GM19452 (cell line): ENCODE data around the gene SMAD5.

Experiments
- ATAC-seq: cut with Tn5 transposase; IDR thresholded peaks from one replicate; pipeline ENCODE4 v1.9.1; 2021; ENCODE audit not compliant: unreplicated experiment

The SMAD5 gene

DNA sequence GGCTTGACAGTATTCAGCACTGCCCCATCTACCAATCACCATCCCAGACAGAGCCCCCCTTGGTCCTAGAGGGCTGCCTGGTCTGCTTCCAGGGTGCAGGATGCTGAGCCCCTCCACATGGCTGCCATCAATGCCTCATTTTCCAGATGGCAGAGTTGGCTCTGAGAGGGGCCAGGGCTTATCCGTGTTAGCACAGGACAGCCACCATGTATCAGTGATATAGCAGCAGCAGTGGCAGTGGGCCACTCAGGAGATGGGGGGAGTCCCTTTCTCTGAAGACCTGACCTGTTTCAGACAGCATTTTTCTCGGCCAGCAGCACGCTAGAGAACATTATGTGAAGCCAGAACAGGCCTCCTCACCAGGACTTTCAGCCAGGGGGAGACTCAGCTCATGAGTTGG, 61.9 kb downstream of the SMAD5 start:
- ATAC-seq: no peak

DNA sequence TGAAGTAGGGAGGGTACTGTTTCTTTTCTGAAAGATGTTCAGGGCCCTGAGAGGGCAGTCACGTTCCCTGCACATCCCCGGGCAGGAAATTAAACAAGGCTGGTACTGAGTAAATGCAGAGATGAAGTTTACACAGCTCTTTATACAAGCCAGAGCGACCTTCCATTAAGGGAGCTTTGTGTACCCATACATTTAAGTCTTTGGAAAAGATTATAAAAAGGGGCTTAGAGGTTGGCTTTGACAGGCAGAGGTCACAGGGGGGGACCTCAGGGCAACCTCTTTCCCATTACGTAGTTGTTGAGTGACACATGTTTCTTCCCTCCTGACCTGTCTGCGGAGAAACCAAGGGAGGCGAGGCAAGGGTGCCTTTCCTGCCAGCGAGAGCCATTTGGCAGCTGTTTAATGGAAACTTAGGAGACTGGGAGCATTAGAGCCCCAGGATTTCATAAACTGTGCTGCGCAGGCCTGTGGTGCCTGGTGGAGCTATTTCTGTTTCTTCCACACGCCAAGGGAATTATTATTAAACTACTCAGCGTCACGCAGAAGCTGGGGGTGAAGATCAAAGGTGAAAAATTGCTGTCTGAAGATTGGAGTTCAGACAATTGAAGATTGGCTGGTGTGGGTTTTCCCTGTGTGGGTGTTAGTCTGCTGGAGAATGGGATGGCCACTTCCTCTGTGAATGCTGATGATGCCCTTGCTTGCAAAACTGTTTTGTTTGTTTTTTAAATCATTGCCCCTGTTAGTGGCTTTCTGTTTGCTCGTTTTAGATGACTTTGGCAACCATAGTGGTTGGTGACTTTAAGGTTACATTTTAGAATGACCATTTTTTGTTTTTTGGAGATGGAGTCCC, 63.6 kb downstream of the SMAD5 start:
- ATAC-seq: no peak

DNA sequence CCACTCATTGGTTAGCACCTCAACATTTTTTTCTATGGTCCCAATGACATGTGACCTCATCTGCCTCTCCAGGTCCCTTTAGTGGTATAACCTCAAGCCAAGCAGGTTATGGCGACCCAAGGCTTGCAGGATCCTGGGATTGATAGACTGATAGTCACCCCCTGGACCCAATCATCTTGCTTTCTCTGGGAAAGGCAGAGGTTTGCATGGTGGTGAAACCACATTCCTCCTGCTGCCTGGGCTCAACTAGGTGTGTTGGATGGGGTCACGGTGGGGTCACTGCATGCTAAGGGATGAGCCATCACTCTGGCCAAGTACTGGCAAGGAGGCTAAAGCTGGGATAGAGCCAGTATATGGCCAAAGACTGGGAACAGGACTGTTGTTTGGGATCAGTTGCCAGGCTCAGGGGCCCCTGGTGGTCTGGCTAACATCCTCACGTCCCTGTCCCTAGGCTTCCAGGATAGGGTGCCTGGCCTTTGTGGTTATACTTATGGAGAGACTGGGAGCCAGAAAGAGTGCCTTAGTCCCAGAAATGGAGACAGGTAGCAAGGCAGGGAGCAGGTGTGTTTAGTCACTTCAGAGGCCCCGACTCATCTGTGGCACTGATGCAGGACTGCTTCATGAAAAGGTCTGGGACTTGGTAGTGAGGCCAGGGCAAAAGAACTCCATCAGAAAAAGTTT, 65.0 kb downstream of the SMAD5 start:
- no peak for ATAC-seq

DNA sequence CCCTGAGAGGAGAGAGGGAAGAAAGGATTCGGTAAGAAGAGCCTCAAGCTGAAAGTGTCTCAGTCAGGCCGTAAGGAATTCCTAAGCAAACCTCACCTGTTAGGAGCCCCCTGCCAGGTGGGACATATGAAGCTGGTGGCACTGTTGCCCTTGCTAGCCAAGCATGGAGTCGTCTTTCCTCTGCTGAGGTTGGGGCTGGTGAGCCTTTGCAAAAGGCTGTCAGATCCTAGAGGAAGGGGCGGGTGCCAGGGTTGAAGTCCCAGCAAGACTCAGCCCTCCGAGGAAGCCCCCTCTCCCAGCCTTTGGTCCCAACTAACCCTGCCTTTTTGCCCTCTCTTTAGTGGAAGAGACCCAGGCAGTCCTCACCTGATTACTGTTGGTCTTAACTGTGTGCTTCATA, 65.8 kb downstream of the SMAD5 start:
- ATAC-seq: no peak

DNA sequence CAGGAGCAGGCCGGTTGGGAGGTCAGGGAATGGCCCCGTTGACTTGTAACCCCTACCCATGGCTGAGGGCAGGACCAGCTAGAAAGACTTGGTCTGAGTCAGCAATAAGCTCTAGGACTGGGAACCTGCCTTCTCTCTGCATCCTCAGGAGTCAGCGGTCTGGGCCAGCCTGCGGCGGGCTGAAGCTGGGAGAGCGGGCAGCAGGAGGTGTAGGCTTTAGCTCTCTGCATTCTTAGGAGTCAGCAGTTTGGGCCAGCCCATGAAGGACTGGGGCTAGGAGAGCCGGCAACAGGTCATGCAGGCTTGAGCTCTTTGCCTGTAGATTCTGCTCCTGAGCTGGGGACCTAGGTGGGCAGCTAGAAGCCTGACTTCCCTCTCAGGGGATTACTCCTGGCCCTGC, 66.8 kb downstream of the SMAD5 start:
- no peak for ATAC-seq

DNA sequence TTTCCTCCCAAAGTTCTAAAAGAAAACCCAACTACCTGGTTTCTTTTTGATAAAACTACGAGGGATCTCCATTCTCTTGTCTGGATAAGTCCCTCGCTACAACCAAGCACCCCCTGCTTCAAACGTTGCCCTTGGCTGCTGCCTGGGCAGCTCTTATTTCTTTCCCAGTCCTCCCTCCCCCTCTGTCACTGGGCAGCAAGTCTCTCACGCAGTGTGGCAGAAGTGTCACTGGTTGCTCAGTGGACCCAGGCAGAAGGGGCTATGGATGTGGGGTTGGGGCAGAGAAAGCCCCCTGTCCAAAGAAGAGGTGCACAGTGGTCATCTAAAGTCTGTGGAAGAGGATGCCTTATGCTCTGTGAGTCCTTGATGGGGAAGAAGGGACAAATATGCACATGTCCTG, 67.5 kb downstream of the SMAD5 start:
- no peak for ATAC-seq

DNA sequence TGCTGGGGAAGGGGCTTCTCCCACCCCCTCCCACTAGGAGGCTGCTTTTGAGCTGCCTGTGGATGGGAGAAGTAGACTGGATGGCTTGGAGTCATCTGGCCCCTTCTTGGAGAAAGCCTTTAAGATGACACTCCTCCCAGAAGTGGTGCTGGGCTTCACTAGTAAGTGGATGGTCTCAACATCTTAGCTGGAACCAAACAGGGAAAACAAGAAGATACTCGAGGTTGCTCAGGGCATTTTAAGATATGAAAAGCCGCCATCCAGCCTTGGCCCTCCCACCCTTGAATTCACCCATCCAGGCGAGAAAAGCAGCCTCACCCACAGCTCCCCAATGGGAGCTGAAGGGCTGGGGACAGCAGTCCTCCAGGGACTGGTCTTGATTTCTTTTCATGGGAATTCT, 68.1 kb downstream of the SMAD5 start:
- ATAC-seq: no peak

DNA sequence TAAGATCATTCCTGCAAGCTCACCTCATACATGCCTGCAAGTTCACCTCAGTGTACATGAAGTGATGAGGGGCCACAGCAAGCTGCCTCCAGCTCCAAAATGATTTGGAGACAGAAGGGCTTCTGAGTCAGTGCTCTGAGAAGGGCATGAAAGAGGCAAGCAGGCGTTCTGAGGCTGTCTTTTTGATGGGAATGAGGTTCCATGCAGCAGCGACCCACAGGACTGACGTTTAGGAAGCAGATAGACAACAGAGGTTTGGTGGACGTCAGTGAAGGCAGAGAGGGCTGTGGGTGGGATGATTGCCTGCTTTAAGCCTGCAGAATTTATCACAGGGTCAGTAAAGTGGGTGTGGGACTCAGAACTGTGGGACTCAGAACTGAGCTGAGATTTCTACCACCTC, 69.2 kb downstream of the SMAD5 start:
- no peak for ATAC-seq

DNA sequence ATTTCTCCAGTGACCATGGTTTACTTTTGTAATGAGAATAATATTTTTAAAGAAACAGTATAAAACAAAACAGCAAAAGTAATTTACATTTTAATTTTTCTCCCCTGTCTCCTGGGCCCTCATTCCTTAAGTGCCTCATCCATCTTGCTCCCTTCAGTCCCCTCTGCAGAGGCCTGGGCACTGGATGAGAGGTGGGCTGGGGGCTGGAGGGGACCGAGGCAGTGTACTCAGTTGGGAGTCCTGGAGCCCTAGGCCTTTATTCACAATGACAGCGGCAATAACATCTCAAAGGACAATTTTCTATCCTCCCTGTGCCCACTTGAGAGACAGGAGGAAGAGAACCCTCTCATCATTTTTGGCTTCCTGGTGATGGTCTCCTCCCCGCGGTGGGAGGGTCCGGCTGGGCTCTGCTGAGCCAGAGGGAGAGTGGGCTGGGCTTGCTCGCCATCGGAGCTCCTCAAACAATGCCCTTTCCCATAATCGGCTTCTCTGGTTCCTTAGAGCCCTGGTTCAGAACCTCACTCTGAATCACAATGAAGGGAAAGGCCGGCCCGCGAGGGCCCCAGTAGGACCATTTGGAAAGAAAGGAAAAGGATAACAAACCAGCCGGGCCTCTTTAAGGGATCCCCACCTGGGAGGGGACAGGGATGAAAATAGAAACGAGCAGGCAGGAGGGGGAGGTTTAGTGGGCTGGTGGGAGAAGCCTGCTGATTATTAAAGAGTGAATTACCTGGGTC, 70.0 kb downstream of the SMAD5 start:
- no peak for ATAC-seq

DNA sequence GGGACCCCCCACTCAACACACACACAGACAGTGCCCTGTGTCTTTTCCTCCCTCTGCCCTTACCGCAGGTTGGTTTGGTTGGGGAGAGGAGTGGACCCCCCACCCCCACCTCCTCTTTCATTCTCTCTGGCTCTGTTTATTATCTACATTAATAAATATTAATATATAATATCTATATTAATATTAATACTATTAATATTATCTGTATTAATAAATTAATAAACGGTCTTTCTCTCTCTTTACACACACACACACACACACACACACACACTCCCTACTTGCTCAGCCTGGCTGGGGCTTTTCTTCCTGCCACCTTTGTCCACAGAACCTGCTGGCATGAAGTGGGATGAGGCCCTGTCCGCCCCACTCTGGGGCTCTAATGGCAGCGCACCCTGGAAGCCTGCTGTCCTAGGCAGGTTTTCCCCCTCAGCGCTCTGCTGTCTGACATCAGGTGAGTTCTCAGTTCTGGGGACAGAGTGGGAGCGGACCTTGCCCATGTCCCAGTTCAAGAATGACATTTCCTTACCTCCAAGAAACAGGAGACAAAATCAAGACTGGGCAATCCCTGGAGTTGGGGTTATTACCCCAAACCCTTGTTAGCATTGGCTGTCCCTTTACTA, 70.8 kb downstream of the SMAD5 start:
- ATAC-seq: no peak

DNA sequence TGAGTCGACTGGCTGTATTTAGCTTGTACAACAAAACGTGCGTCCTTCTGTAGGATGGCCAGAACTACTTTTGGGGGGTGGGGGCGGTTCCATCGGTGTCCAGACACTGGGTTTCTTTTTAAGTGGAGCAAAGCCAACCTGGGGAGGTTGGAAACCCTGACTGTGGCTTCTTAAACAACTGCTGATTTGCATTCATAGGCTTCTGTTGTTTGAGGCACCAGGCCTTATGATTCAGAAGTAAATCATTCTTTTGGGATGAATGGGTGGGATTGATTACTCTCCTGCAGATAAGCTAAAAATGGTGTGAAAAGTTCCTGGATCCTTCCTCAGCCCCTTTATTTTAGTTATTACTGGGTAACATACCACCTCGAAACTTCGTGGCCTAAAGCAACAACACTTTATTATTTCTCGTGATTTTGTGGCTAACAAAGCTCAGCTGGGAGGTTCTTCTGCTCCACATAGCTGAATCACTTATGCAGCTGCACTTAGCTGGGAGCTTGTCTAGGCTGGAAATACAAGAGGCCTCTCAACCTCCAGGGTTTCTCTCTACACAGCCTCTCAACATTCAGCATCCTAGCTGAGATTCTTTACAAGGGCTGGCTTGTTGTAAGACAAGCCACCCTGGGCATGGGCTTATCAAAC, 72.5 kb downstream of the SMAD5 start:
- no peak for ATAC-seq

DNA sequence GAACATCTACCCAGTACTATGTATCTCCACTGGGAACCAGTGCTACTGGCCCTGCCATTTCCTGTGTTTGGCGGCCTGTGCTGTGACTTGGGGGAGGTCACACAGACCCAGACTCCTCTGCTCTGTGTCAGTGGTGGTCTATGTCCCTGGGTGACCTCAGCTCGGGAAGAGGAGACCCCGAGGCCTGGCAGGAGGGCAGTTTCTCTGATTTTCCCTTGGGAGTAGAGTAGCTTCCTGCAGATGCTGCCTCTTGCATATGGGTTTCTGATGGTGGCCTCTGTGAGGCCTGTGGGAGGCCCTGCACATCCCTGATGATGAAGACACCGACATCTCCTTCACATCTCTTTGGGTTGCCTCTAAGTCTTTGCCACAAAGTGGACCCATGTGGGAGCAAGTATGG, 73.3 kb downstream of the SMAD5 start:
- no peak for ATAC-seq

DNA sequence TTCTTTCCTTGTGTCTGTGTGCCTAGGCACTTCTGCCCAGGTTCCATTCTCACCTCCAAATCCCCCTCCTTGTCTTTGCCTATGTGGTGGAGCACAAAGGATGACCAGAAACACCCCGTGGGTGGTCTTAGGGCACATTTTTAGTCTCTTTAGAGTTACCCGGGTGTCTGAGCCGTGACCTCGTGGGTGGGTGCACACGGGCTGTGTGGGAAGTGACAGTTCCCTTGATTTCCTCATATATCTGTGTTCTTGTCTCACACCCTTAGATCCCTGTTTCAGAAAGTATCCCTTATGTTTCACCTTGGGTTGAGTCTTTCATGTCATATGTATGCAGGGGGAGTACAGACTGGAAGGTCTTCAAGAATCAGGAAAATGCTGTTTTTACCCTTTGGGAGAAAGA, 73.7 kb downstream of the SMAD5 start:
- no peak for ATAC-seq

DNA sequence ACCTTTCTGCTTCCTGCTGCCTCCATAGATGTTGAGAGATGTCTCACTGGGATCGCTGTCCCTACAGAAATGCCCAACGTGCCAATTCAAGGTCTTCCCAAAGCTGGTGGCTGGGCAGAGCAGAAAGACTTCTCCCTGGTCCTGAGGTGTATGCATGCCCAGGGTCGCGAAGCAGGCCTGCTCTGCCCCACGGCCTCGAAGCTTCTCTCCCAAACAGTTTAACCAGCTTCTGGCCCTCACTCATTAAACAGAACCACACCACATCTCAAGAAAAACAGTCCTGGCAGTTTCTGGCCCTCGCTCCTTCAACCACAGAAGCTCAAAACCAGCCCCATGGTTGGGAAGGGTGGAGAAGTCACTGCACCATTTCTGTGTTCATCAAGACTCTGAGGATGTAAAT, 75.0 kb downstream of the SMAD5 start:
- ATAC-seq: no peak

DNA sequence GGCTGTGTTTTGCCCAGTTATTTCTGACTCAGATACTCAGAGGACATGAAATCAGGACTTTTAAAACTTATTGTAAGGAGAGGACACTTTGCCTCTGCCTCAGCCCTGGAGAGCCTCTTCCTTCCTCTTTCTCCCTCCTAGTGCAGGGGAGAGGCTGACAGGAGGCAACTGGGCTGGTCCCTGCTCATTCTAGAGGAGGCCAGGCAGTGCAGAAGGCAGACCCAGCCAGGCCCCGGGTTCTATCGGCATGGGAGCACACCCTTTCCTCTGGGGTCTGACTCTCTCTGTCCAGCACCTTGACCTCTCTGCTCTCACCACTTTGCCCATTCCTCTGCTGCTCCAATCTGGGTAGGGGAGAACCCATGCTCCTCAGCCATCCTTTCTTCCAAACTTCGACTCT, 76.3 kb downstream of the SMAD5 start:
- no peak for ATAC-seq

DNA sequence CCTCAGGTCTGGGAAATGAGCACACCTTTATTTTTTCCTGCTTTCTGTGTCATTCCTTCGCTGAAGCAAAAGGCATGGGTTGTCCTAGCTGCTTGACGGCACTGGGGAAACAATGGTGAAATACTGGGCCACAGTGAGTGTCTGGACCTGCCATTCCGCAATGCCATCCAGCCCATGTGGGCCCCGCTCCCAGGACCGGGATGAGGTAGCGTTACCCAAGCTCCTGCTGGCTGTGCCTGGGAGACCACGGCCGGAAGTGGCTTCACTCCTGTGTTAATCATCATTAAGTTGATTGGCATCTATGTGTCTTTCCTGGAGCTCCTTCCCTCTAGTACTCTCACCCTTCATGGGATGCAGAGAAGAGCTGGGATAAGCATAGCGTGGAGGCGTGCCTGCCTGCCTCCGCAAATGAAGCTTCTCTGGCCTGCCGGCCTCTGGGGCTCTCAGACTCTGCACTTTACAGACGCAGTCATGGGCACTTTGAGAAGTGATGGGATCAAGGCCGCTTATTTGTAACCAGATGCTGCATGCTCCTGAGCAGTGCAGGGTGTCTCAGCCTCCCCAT, 76.8 kb downstream of the SMAD5 start:
- no peak for ATAC-seq

DNA sequence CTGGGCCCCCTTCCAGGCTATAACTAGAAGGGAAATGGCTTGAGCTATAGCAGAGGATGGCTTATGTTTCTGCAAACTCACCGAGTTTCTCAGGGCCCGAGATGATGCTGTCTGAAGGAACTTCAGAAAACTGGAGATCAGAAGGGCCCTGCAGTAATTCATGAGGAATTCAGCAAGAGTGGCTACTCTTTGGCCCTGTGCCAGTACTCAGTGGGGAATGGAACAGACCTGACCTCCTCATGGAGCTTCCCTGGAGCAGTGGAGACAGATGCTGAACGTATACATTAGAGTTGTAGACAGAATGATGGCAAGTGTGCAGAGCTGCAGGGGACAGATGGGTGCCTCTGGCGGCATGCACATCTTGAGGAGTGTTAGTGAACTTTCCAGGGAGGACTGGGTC, 77.6 kb downstream of the SMAD5 start:
- ATAC-seq: no peak

DNA sequence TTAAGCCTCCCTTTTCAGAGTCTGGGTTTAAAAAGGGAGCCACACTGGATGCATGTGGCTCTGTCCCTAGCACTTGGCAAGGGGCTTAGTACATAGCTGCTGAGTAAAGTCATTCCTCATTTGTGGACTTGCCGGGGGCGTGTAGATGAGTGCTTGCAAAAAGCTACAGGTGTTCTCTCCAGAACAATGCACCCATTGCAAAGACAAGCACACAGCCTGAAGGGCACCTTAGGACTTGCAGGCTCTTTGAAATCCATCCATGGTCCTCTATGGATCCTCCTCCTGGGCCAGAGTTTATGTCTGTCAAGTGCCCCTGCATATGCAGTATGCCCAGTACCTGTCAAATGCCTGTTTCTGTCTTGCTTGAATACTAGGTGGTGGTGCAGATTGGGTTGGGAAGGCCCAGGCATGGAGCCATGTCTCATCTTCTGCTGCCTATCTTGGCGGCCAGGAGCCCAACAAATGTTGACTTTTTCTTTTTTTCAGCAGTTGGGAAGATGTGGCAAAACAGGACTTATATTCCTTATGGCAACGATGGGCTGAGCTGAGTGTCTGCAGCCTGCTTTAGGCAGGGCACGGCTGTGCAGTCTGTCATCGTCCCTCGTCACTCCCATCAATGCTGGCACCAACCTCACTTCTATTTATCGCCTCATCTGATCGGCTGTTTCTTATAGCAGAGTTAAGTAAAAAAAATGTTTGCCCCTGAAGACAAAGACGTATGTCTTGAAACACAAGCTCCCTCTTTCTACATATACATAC, 78.8 kb downstream of the SMAD5 start:
- no peak for ATAC-seq

DNA sequence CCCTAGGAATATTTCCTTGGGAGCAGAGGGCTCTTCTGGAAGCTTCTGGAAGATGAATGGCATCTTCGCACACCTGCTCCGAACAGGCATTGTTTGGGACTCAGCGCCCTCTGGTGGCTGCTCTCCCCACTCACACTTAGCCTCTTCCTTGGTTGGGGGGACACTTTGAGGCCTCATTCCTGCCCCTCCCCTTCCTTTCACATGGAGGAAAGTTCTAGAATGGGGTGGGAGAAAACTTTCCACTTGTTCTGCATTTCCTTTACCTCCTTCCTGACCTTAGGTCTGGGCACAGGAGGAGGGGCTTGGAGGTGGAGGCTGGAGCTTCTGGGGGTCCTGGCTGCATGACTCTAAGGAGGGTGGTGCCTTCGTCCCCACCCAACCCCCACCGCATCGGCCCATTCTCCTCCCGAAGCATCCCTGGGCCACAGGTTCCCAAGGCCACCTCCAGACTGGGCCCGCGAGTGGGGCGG, 79.6 kb downstream of the SMAD5 start:
- ATAC-seq: peak; percentile 65
